ACHN (cell line): ENCODE measurements around the gene NANS.
"Not testable (repeated sequence)": the region's sequence is repeated elsewhere in the genome, so short reads cannot be mapped to it uniquely, and the experiment has no call there.

Source experiments
- DNase-seq: peaks from one replicate; pipeline ENCODE4 v3.0.0-alpha.2; 2015
- in situ Hi-C: cut with HindIII; loops from 2 replicates; pipeline ENCODE4 v1.10.0; 2017; ENCODE audit warnings: low sequenced_read_pairs, low pct_ligation_motif_present, low pct_unique_long_range_greater_than_20kb

Gene NANS

DNA sequence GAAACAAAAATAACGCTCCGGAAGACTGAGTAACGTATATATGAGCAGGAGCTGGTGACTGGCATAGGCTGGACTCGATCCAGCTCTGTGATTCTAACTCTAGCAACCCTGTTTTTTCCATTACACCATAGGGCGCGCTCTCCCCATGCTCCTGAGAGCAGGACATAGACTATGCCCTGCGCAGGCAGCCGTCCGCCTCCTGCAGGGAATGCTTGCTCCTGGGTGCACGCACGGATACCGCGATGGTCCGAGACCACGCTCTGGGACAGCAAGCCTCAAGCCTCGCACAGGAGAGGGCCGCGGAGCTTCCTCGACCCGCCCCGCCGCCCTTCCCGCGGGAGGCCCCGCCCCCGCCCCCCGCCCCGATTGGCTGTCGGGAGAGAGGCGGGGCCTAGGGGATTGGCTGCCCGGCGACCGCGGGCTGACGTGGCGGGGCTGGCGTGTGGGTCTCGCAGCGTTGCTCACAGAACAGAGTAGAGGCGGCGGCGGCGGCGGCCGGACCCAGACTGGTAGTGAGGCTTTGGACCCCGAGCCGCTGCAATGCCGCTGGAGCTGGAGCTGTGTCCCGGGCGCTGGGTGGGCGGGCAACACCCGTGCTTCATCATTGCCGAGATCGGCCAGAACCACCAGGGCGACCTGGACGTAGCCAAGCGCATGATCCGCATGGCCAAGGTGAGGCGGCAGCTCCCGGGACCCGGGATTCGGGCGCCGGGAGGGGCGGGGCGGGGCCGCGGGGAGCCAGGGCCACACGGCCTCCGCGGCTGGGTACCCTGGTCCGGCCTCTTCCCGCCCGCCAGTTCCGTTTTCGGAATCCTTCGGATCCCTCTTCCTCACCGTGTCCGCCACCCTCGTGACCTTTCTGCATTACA lies at the start of gene NANS:
NANS (plus strand) TSS at position 464 of the 869 bp plus-strand sequence; CDS start at position 541, 77 bp downstream.
- in situ Hi-C loops, result no loop called here
- DNase-seq, result peak; percentile 94

GRCh38 chr9:98007251-98007928 lies 49.1 kb upstream of the NANS start:
- in situ Hi-C loops, result no loop called here
- DNase-seq, result no peak

DNA sequence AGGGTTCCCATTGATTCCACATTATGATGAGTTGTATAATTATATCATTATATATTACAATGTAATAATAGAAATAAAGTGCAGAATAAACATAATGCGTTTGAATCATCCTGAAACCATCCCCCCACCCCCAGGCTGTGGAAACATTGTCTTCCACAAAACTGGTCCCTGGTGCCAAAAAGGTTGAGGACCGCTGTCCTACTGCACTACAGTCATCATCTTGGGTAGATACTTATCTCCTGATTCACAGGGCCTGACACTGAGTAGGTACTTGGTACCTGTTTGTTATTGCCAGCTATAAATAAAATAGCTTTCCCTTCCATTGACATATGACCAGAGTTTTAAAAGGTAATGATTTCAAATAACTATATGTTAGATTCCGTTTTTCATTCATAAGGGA lies 47.8 kb upstream of the NANS start:
- in situ Hi-C loops, result no loop called here

GRCh38 chr9:98009437-98009836 lies 47.1 kb upstream of the NANS start:
- in situ Hi-C loops, result no loop called here
- no peak for DNase-seq

More for the DNA sequence above, 47.8 kb upstream of the NANS start:
- DNase-seq, result no peak

DNA sequence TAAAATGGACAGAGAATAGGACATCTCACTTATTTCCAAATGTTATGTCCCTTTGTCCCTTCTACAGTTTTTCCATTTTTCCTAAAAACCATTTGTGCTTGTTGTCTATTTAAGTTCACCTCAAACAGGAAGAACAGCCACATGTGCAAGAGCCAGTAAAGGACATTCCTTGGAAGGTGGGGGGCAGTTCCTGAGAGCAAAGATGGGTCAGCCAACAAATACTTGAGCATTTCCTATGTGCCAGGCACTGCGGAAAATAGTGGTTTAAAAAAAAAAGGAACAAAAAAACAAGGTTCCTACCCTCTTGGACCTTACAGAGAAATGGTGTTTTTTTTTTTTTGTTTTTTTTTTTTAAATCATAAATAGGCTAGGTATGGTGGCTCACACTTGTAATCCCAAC lies 46.6 kb upstream of the NANS start:
- in situ Hi-C loops, result no loop called here
- DNase-seq, result no peak

- in situ Hi-C loops, result no loop called here
- DNase-seq, result peak; percentile 39
Observed at GRCh38 chr9:98010445-98010844, 46.1 kb upstream of the NANS start.

DNA sequence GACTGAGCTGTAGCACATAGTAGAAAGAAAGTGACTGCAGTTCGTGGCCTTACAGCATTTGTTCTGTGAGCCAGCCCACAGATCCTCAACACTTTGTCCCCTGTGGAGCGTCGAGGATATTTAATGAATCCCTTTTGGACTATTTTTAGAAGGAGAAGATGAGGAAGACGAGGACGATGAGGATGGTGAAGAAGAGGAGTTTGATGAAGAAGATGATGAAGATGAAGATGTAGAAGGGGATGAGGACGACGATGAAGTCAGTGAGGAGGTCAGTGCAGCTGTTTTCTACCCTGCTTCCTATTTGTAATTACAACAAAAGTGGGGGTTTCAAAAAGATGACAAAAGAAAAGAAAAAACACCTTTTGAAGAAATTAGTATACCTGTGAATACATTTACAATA lies 45.4 kb upstream of the NANS start:
- in situ Hi-C loops, result no loop called here
- DNase-seq, result no peak

GRCh38 chr9:98016137-98016680 lies 40.3 kb upstream of the NANS start:
- DNase-seq, result no peak
- in situ Hi-C loops, result no loop called here

GRCh38 chr9:98017306-98017705 lies 39.2 kb upstream of the NANS start:
- in situ Hi-C loops, result no loop called here
- no peak for DNase-seq

DNA sequence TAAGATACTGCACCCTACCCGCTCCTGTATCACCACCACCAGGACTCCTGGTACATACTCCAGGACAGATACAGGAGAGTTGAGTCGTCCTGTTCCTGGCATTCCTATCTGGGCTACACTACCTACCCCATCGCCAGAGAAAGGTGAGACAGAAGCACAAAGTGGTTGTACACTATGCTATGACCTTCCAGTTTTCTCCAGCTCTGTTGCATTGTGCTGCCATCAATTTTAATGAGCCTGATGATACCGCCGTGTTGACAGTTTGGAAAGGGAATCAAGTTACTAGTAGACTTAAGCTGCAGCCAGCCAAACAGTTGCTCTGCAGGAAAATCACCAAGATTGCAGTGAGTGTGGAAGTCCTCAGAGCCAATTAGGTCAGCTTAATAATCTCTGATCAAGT lies 38.2 kb upstream of the NANS start:
- in situ Hi-C loops, result no loop called here
- no peak for DNase-seq

DNA sequence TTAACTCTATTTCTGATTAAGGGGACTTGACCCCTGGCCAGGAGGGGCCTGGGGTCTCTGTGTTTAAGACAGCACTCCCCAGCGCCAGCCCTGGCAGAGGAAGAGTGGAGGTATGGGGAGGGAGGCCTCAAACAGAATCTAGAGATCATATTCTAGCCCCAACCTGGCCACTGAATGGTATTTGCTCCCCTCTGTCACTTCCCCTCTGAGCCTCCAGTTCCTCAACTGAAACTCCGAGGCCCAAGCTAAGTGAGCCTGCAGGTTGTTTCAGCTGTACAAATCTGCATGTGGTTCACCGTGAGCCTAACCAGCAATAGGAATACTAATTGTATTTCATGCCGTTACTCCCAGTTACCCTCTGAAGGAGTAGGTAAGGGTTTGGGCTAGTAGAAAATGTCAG lies 37.4 kb upstream of the NANS start:
- in situ Hi-C loops, result no loop called here
- no peak for DNase-seq

GRCh38 chr9:98019869-98020268 lies 36.7 kb upstream of the NANS start:
- in situ Hi-C loops, DNase-seq: not testable (repeated sequence)

GRCh38 chr9:98020476-98021145 lies 35.9 kb upstream of the NANS start:
- in situ Hi-C loops, result no loop called here

DNA sequence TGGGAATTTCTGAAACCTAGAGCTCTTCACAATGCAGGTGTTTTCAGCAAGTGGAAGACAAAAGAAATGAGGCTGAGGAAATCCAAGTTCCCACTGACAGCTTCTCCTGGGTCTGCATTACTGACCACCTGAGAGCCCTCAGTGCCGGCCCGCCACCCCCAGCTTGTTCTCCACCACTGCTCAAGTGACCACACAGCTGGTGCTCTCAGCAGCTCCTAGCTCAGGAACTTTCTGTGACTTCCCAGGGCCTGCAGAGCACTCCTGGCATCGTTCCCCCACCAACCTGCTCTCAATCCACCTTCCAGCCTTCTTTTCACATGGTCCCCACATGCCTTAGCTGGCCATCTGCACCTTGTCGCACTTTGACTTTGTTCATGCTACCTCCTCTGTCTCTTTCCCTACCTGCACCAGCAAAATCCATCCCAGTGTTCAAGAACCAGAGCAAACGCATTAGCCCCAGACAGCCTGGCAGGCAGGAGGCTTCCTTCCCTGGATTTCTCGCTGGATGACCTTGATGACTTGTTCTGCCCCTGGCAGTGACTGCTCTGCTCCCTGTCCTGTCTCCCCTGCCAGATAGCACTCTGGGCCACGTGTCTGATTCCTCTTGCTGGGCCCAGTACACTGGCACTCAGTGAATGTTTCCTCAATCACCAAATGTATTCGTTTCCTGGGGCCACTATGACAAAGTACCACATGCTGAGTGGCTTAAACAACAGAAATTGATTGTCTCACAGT lies 35.1 kb upstream of the NANS start:
- DNase-seq, result no peak
- in situ Hi-C loops, result no loop called here

More at GRCh38 chr9:98020476-98021145, 35.9 kb upstream of the NANS start:
- no peak for DNase-seq

DNA sequence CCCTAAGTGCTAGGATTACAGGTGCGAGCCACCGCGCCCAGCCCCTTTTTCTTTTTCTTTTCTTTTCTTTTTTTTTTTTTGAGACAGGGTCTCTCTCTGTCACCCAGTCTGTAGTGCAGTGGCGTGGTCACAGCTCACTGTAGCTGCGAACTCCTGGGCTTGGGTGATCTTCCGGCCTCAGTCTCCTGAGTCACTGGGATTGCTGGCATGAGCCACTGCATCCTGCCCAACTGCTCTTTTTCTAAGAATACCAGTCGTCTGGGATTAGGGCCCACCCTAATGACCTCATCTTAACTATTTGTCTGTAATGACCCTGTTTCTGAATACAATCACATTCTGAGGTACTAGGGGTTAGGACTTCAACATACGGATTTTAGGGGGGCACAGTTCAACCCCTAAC lies 34.1 kb upstream of the NANS start:
- DNase-seq, result no peak
- in situ Hi-C loops, result no loop called here

GRCh38 chr9:98024702-98025101 lies 31.8 kb upstream of the NANS start:
- no peak for DNase-seq
- in situ Hi-C loops, result no loop called here

DNA sequence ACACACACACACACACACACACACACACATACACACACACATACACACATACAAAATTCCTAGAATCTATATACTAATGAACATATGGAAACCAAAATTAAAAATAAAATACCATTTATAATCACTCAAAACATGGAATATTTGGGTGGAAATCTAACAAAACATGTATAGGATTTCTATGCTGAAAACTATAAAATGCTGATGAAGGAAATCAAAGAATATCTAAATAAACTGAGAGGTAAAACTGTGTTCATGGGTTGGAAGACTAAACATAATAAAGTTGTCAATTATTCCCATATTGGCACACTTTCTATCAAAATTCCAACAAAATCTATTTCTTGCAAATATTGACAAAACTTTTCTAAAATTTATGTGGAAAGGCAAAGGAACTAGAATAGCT lies 25.4 kb upstream of the NANS start:
- in situ Hi-C loops, result no loop called here

GRCh38 chr9:98031935-98032334 lies 24.6 kb upstream of the NANS start:
- DNase-seq, result no peak
- in situ Hi-C loops, result no loop called here

More for the DNA sequence above, 25.4 kb upstream of the NANS start:
- no peak for DNase-seq
